ENCODE data around the gene PPP1R1B. TPM values are rescaled to one million over a fixed set of nuclear protein-coding genes. Genes with fewer than 3 reads are reported as not detected.

Gene PPP1R1B
- total and polyA plus RNA-seq, 3 donors from 2014 or later = 22.4 to 63.1 (median 24.3) TPM

DNA sequence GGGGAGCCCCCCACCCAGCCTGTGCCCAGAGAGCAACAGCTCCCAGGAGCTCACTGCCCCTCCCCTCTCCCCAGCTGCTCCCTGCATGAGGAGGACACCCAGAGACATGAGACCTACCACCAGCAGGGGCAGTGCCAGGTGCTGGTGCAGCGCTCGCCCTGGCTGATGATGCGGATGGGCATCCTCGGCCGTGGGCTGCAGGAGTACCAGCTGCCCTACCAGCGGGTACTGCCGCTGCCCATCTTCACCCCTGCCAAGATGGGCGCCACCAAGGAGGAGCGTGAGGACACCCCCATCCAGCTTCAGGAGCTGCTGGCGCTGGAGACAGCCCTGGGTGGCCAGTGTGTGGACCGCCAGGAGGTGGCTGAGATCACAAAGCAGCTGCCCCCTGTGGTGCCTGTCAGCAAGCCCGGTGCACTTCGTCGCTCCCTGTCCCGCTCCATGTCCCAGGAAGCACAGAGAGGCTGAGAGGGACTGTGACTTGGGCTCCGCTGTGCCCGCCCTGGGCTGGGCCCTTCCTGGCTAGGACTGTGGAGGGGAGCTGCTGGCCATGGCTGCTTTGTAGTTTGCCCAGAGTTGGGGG lies 39.0 kb downstream of the PPP1R1B start:
- Histone ChIP-seq H3K27ac (no peak overlapping the region), H3K4me3 (no peak overlapping the region), H3K36me3 (ENCODE audit: low read depth, missing control alignments) (no peaks in the 10 kb centered on the region), H3K4me1 (peaks cover 23% of the 10 kb centered on the region), H3K27me3 (no peaks in the 10 kb centered on the region), H3K9me3 (no peaks in the 10 kb centered on the region)
- 79% methylated on average over 13 of the region's 17 CpGs; no CpG with 5 or more reads in 1 of the 2 donors for WGBS, 2 donors
- TF ChIP-seq, protein P1, sequence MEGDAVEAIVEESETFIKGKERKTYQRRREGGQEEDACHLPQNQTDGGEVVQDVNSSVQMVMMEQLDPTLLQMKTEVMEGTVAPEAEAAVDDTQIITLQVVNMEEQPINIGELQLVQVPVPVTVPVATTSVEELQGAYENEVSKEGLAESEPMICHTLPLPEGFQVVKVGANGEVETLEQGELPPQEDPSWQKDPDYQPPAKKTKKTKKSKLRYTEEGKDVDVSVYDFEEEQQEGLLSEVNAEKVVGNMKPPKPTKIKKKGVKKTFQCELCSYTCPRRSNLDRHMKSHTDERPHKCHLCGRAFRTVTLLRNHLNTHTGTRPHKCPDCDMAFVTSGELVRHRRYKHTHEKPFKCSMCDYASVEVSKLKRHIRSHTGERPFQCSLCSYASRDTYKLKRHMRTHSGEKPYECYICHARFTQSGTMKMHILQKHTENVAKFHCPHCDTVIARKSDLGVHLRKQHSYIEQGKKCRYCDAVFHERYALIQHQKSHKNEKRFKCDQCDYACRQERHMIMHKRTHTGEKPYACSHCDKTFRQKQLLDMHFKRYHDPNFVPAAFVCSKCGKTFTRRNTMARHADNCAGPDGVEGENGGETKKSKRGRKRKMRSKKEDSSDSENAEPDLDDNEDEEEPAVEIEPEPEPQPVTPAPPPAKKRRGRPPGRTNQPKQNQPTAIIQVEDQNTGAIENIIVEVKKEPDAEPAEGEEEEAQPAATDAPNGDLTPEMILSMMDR (IDR thresholded peaks at IDR 0.05) = peak in 1 of 3 experiments; percentile 6
- TF ChIP-seq POLR2A (IDR thresholded peaks at IDR 0.05) = no peak
- DNase-seq = no peak
- intact Hi-C loops (cut with DNase I; ENCODE audit: low total_unique reads) = no loop called here

DNA sequence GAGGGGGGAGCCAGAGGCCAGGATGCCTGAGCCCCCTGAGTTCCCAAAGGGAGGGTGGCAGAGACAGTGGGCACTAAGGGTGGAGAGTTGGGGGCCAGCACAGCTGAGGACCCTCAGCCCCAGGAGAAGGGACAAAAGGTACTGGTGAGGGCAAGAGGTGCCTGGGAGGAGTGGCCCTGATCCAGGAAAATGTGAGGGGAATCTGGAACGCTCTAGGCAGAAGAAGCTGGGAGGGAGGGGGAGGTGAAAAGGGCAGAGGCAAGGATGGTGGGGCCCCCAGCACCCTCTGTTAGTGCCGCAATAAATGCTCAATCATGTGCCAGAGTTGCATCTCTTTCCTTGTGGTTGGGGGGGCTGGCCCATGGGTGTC lies 39.5 kb downstream of the PPP1R1B start:
- TF ChIP-seq, protein P1 (IDR thresholded peaks at IDR 0.05) = no peak
- TF ChIP-seq POLR2A (IDR thresholded peaks at IDR 0.05) = no peak
- intact Hi-C loops (cut with DNase I; ENCODE audit: low total_unique reads) = no loop called here
- Histone ChIP-seq H3K36me3 (ENCODE audit: low read depth, missing control alignments) (no peaks in the 10 kb centered on the region), H3K9me3 (no peaks in the 10 kb centered on the region), H3K4me1 (peaks cover 23% of the 10 kb centered on the region), H3K27ac (no peak overlapping the region), H3K27me3 (no peaks in the 10 kb centered on the region), H3K4me3 (no peak overlapping the region)
- no peak for DNase-seq
- WGBS, 2 donors = 48 to 51% methylated on average over 2 of the region's 2 CpGs

DNA sequence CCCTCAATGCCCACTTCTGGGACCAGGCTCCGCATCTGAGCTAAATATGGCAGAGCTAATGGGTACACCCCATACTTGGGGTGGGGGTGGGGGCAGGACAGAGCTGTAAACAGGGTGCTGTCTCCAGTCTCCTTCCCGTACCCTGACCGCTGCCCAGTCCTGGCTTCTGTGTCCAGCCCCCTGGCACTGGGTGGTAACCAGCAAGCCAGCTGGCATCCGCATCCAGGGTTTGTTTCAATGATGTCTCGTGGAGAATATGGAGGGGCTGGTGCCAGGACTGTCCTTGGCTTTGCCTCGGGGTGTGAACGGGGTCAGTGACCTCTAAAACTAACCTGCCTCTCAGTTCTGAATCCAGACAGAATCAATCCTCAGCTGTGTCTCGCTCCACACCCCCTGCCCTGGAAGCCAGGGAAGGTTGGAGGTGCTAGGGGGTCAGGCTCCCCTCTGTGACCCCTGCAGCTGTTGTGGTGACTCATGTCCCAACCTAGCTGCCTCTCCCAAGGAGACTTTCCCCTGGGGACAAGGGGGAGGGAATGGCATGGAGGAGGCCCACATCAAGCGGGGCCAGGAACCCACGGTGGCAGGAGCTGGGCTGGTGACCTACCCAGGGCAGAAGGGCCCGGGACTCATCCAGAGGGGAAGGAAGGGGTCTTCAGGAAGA lies 40.0 kb downstream of the PPP1R1B start:
- Histone ChIP-seq H3K9me3 (no peaks in the 10 kb centered on the region), H3K36me3 (ENCODE audit: low read depth, missing control alignments) (no peaks in the 10 kb centered on the region), H3K27ac (no peak overlapping the region), H3K4me1 (peaks cover 23% of the 10 kb centered on the region), H3K4me3 (no peak overlapping the region), H3K27me3 (no peaks in the 10 kb centered on the region)
- TF ChIP-seq POLR2A (IDR thresholded peaks at IDR 0.05) = no peak
- TF ChIP-seq, protein P1 (IDR thresholded peaks at IDR 0.05) = no peak
- intact Hi-C loops (cut with DNase I; ENCODE audit: low total_unique reads) = no loop called here
- DNase-seq = peak; percentile 49
- 50 to 56% methylated on average over 7 to 11 of the region's 11 CpGs for WGBS, 2 donors

GRCh38 chr17:39667262-39667944 lies 40.7 kb downstream of the PPP1R1B start:
- WGBS, 2 donors = 0 to 7% methylated on average over 6 to 43 of the region's 49 CpGs
- intact Hi-C loops (cut with DNase I; ENCODE audit: low total_unique reads) = no loop called here
- no peaks in the 10 kb centered on the region for H3K9me3 ChIP-seq
- DNase-seq = peak; percentile 33
- TF ChIP-seq, protein P1 (IDR thresholded peaks at IDR 0.05) = no peak
- no peak for TF ChIP-seq POLR2A (IDR thresholded peaks at IDR 0.05)
- peak overlapping the region; percentile 29 to 40 for H3K4me3 ChIP-seq
- no peaks in the 10 kb centered on the region for H3K27me3 ChIP-seq
- no peaks in the 10 kb centered on the region for H3K36me3 ChIP-seq (ENCODE audit: low read depth, missing control alignments)
- H3K4me1 ChIP-seq = peaks cover 23% of the 10 kb centered on the region
- peak overlapping the region in 1 of 2 donors; percentile 18 for H3K27ac ChIP-seq

Measured in testis (tissue), 3 donors.